K562 (cell line): ENCODE data around the gene ENSA. TPM values are rescaled to one million over a fixed set of nuclear protein-coding genes. Genes with fewer than 3 reads are reported as not detected.

ENCODE experiments used
- ATAC-seq: fragments of 200-7000 bp; cut with Tn5 transposase; 3 replicates; pipeline ENCODE4 v1.9.1; 2020; ENCODE audit warnings: moderate library complexity
- BruUV-seq: library from RNA; stranded (reverse); fragments of 400-500 nt; replicated peaks from 2 replicates; lab custom pipeline; 2021; lab: Mats Ljungman, UMichigan
- CTCF ChIA-PET: fragments of 300-600 bp; formaldehyde crosslinking; extraction: SDS; loops from one replicate; lab custom pipeline; 2021; ENCODE audit warnings: low intra/inter-chr PET ratio; lab: Yijun Ruan, JAX
- POLR2A ChIA-PET: fragments of 300-600, 350-650 bp; sonication (Branson Sonifier 250); formaldehyde crosslinking; extraction: SDS; loops from one replicate; lab custom pipeline; 2021; ENCODE audit warnings: antibody characterized with exemption, inconsistent platforms; lab: Yijun Ruan, JAX
- DNase-seq, 4 experiments: peaks; one replicate each; pipeline versions ENCODE4 v3.0.0 to v3.0.0-alpha.2; 2011 to 2018; ENCODE audit warnings: low spot score in 3 of 4, mixed read lengths in 3 of 4; ENCODE audit errors: extremely low read depth in 1 of 4
- FAIRE-seq: peaks from 2 replicates; lab custom pipeline; 2011; peaks lifted over from hg19 to GRCh38; lab: Jason Lieb, UNC
- H2AFZ ChIP-seq: 2 replicates; pipeline ENCODE4 v1.6.0; 2011; ENCODE audit warnings: low read depth, low read length, control low read depth, inconsistent platforms
- H3K27ac ChIP-seq: fragments of 200-600 bp; 3 replicates; pipeline ENCODE4 v1.8.0; 2011; ENCODE audit warnings: low read depth, mild to moderate bottlenecking, control low read depth, inconsistent platforms, low read length, moderate library complexity, mixed read lengths; ENCODE audit errors: extremely low read depth
- H3K27me3 ChIP-seq, 2 experiments: fragments of 300-600 bp in 1 of 2; 2 replicates in 1 of 2; 3 replicates in 1 of 2; pipeline versions ENCODE4 v1.6.0 to v1.8.0; 2011; ENCODE audit warnings: inconsistent platforms in 2 of 2, low read length in 2 of 2, mild to moderate bottlenecking in 1 of 2, mixed read lengths in 1 of 2, moderate library complexity in 1 of 2; ENCODE audit not compliant: control insufficient read depth in 2 of 2, insufficient read depth in 2 of 2
- H3K36me3 ChIP-seq: fragments of 300-600 bp; 3 replicates; pipeline ENCODE4 v1.8.0; 2011; ENCODE audit warnings: mild to moderate bottlenecking, low read length, inconsistent platforms; ENCODE audit not compliant: control insufficient read depth, insufficient read depth
- H3K4me1 ChIP-seq, 2 experiments: fragments of 200-600 bp in 1 of 2; replicated peaks in 1 of 2; 2 replicates in 1 of 2; 3 replicates in 1 of 2; pipeline versions ENCODE4 v1.5.1 to v1.8.0; 2011; ENCODE audit warnings: inconsistent platforms in 2 of 2, low read length in 2 of 2, mild to moderate bottlenecking in 1 of 2, mixed read lengths in 1 of 2, moderate library complexity in 1 of 2; ENCODE audit not compliant: control insufficient read depth in 2 of 2, insufficient read depth in 2 of 2
- H3K4me2 ChIP-seq: 2 replicates; pipeline ENCODE4 v1.6.1; 2011; ENCODE audit warnings: low read length, control low read depth, inconsistent platforms, mixed read lengths; ENCODE audit not compliant: insufficient read depth
- H3K4me3 ChIP-seq: fragments of 200-600 bp; sonication (generic), shearing (Covaris generic); 2 replicates; pipeline ENCODE4 v1.5.1; 2016; ENCODE audit warnings: control low read depth, inconsistent platforms
- H3K79me2 ChIP-seq: fragments of 200-600 bp; 3 replicates; pipeline ENCODE4 v1.8.0; 2011; ENCODE audit warnings: low read length, inconsistent platforms; ENCODE audit not compliant: control insufficient read depth, insufficient read depth
- H3K9ac ChIP-seq, 2 experiments: 2 replicates each; pipeline versions ENCODE4 v1.6.0 to v1.6.1; 2011; ENCODE audit warnings: low read depth in 2 of 2, low read length in 2 of 2, control low read depth in 1 of 2, inconsistent platforms in 1 of 2, mild to moderate bottlenecking in 1 of 2, mixed read lengths in 1 of 2; ENCODE audit not compliant: insufficient read depth in 1 of 2
- H3K9me1 ChIP-seq: one replicate; pipeline ENCODE4 v1.6.0; 2011; ENCODE audit warnings: inconsistent platforms, mild to moderate bottlenecking, low read length, moderate library complexity; ENCODE audit not compliant: control insufficient read depth, insufficient read depth
- H3K9me3 ChIP-seq: replicated peaks from 2 replicates; pipeline ENCODE4 v1.5.1; 2011; ENCODE audit warnings: low read depth, low read length, inconsistent platforms; ENCODE audit not compliant: control insufficient read depth, insufficient read depth
- H4K20me1 ChIP-seq: replicated peaks from 2 replicates; pipeline ENCODE4 v1.6.1; 2011; ENCODE audit warnings: low read length, inconsistent platforms, mixed read lengths; ENCODE audit not compliant: control insufficient read depth, insufficient read depth
- ARNT ChIP-seq, 2 experiments: fragments of 450-650 bp; IDR thresholded peaks; 2 replicates each; pipeline ENCODE4 v1.6.1; 2016; ENCODE audit warnings: mild to moderate bottlenecking in 1 of 2
- BRD9 ChIP-seq: fragments of 450-650 bp; IDR thresholded peaks from 2 replicates; pipeline ENCODE4 v1.6.1; 2018; ENCODE audit warnings: low read depth; ENCODE audit not compliant: partially characterized antibody
- CBX2 ChIP-seq: fragments of 200-600 bp; sonication (generic); IDR thresholded peaks from one replicate; pipeline ENCODE4 v1.6.1; 2012; ENCODE audit warnings: mild to moderate bottlenecking, low read length, inconsistent platforms; ENCODE audit not compliant: insufficient read depth, poor library complexity, severe bottlenecking
- CHD4 ChIP-seq: fragments of 200-600 bp; sonication (generic); IDR thresholded peaks from 3 replicates; pipeline ENCODE4 v1.6.1; 2012; ENCODE audit warnings: low read depth, mild to moderate bottlenecking, mixed read lengths, low read length, inconsistent platforms; ENCODE audit not compliant: insufficient read depth, insufficient replicate concordance, poor library complexity, severe bottlenecking
- ELF4 ChIP-seq: fragments of 450-650 bp; formaldehyde crosslinking; IDR thresholded peaks from 2 replicates; pipeline ENCODE4 v1.4.0; 2022; ENCODE audit warnings: missing genetic modification characterization
- FIP1L1 ChIP-seq: fragments of 200-400 bp; formaldehyde crosslinking; IDR thresholded peaks from 2 replicates; pipeline ENCODE4 v1.6.1; 2018; ENCODE audit warnings: mild to moderate bottlenecking, low read depth, low read length; ENCODE audit not compliant: poor library complexity, severe bottlenecking
- FOS ChIP-seq: IDR thresholded peaks from 3 replicates; pipeline ENCODE4 v1.6.1; 2011; ENCODE audit not compliant: insufficient read length; ENCODE audit errors: extremely low read depth
- HMGXB4 ChIP-seq: sonication (generic); formaldehyde crosslinking; IDR thresholded peaks from 2 replicates; pipeline ENCODE4 v1.8.1; 2023; ENCODE audit warnings: mild to moderate bottlenecking, missing genetic modification reagents
- HNRNPLL ChIP-seq: fragments of 200-400 bp; formaldehyde crosslinking; IDR thresholded peaks from 2 replicates; pipeline ENCODE4 v1.6.1; 2017; ENCODE audit warnings: low read length, low read depth, mild to moderate bottlenecking; ENCODE audit not compliant: poor library complexity, severe bottlenecking
- KAT7 ChIP-seq: sonication (generic); formaldehyde crosslinking; IDR thresholded peaks from 2 replicates; pipeline ENCODE4 v1.8.0; 2022; ENCODE audit warnings: missing genetic modification reagents, mild to moderate bottlenecking, borderline replicate concordance
- MAFF ChIP-seq: IDR thresholded peaks from 2 replicates; pipeline ENCODE4 v1.6.1; 2012; ENCODE audit warnings: low read length, improper control_type of control experiment
- MNT ChIP-seq, 2 experiments: fragments of 450-650 bp; conservative IDR thresholded peaks; 2 replicates each; pipeline ENCODE4 v1.6.1; 2017; ENCODE audit warnings: mild to moderate bottlenecking in 2 of 2, moderate library complexity in 2 of 2
- MTF1 ChIP-seq: fragments of 250-450 bp; sonication (Bioruptor Pico); IDR thresholded peaks from 2 replicates; pipeline ENCODE4 v1.9.0; 2021; ENCODE audit warnings: moderate library complexity, mild to moderate bottlenecking, inconsistent platforms, borderline replicate concordance
- TEAD2 ChIP-seq: fragments of 450-650 bp; IDR thresholded peaks from 2 replicates; pipeline ENCODE4 v1.6.1; 2016; ENCODE audit warnings: missing genetic modification characterization, control low read depth, missing compliant biosample characterization
- TRIM25 ChIP-seq: fragments of 450-650 bp; IDR thresholded peaks from 2 replicates; pipeline ENCODE4 v1.7.0; 2016; ENCODE audit warnings: borderline replicate concordance
- WGBS: fragments of 100-300 bp; shearing (Covaris generic); methylation state at CpG from one replicate; pipeline ENCODE4 v1.1.6; 2016; ENCODE audit warnings: low coverage, mixed read lengths; ENCODE audit not compliant: insufficient coverage; ENCODE audit errors: missing lambda C conversion rate; 5-methylcytosine and 5-hydroxymethylcytosine counted together
- in situ Hi-C: fragments of 300-500 bp; cut with MboI; formaldehyde crosslinking; loops from 4 replicates; pipeline ENCODE4 v1.15.0; 2018; ENCODE audit warnings: inconsistent platforms, mixed read lengths
- intact Hi-C: fragments of 100-400 bp; cut with micrococcal nuclease; formaldehyde crosslinking; loops from 2 replicates; pipeline ENCODE4 v1.14.2; 2022
- polyA plus RNA-seq, 8 experiments: library from polyadenylated mRNA; depleted of rRNA in 4 of 8; stranded (reverse) in 5 of 8; unstranded in 3 of 8; fragments of >200 nt; fragmentation: Nextera tagmentation in 2 of 8; fragmentation: Illumina TruSeq in 1 of 8; extraction: Ambion mirVana in 2 of 8; extraction: Trizol in 1 of 8; gene quantifications; 2 replicates each; pipeline versions ENCODE4 v1.2.1 to v1.2.3, GENCODE V29; 2011 to 2014; ENCODE audit warnings: inconsistent platforms in 1 of 8, missing spikeins in 1 of 8
- total RNA-seq, 7 experiments: library from RNA; depleted of rRNA in 6 of 7; stranded (reverse); fragments of >200 nt in 6 of 7; fragmentation: Illumina TruSeq in 2 of 7; extraction: Trizol in 2 of 7; gene quantifications; 2 replicates each; pipeline versions ENCODE4 v1.2.1 to v1.2.3, GENCODE V29; 2011 to 2021; ENCODE audit warnings: low replicate concordance in 1 of 7

The ENSA gene
- total and polyA plus RNA-seq, 9 of the 15 experiments (the other 6 are each of a cell fraction or from before 2014, with no cell fraction given), result 68.1 to 605 (median 188) TPM

DNA sequence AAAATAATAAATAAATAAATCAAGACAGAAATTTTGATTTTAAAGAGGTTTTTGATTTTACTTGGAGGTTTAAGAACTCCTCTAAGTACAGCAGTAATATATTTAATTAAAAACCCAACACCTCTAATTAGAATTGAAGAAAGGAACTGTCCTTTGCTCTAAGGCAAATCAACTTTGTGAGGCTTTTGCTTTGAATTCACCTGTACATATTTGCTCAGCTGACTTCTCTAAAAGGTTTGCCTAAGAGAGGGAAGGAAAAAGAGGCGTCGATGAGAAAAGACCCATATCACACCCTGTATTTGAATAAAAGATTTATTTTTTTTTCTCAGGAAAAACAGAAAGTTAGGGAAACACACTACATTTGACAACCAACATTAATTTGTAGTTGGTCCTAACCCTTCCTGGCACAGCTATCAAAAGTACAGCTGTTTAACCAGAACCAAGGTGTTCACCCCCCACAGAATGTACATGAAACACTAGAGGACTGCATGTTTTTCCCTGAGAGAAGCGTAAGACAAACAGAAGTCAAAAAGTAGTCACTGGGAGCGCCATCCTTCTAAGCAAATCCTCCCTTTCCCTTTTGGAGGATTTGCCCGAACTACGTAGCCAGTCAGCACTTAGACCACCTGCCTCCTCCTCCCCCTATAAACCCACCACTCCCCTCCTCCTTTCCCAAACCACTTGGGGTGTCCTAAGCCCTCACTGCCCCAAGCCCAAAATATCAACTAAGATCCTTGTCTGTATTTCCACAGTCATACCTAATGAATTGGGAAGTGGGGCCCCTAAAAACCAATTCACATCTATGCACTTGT, 54.9 kb downstream of the ENSA start:
- ATAC-seq, result no peak
- Histone ChIP-seq H3K36me3 (peaks cover 65% of the 10 kb centered on the region), H3K27ac (no peak overlapping the region; the same call in 2 of the 3 replicates), H4K20me1 (peaks cover 51% of the 10 kb centered on the region), H3K27me3 (no peaks in the 10 kb centered on the region), H3K4me2 (peak overlapping the region; percentile 12), H3K79me2 (peaks cover 64% of the 10 kb centered on the region), H3K4me1 (peaks cover 5 to 14% of the 10 kb centered on the region in 2 experiments; a peak in 4 of 5 replicates), H3K9me1 (no peaks in the 10 kb centered on the region), H2AFZ (no peak overlapping the region), H3K9me3 (no peaks in the 10 kb centered on the region), H3K4me3 (peak overlapping the region; percentile 98; the same call in 1 of the 2 replicates), H3K9ac (no peak overlapping the region)
- ChIA-PET POLR2A (interaction anchor here (0.7 to 11.0 kb wide), 10 partner anchors 11 to 432 kb away, joined by 3 to 148 read pairs (median 4); partner anchors contain the start of gene ENSA), CTCF (no interaction called here)
- WGBS, result 95% methylated on average over 6 of the region's 6 CpGs
- in situ Hi-C loops, result no loop called here
- DNase-seq, result peak in 1 of 4 experiments; percentile 9
- no peak for FAIRE-seq
- intact Hi-C loops, result loop anchor here (5.0 kb wide), 1 partner anchor 238 kb away; no protein-coding TSS in a partner anchor
- no TSS peak for BruUV-seq
- TF ChIP-seq FOS (no peak), MAFF (no peak), ARNT (IDR thresholded peaks at IDR 0.05) (no peak), HMGXB4 (CRISPR knock-in tag) (no peak), ELF4 (CRISPR knock-in tag) (peak; percentile 69; the same call in 1 of the 2 replicates), CBX2 (no peak), KAT7 (CRISPR knock-in tag) (peak; percentile 43; the same call in 1 of the 2 replicates), TEAD2 (tag) (no peak), MTF1 (CRISPR knock-in tag) (no peak), HNRNPLL (no peak), TRIM25 (no peak), CHD4 (no peak), MNT (conservative IDR thresholded peaks at IDR 0.05) (no peak), FIP1L1 (no peak), BRD9 (no peak)
